Stimulated activated naive CD8-positive, alpha-beta T cell treated with anti-CD3 and anti-CD28 coated beads, Interleukin-15, Interleukin-2, amounts not matched to agents 100 ng/mL and 50 ng/mL, for 24 hours (primary cell): ENCODE measurements around the gene SHISA2.

ENCODE experiments used
- H3K27ac Mint-ChIP-seq: one replicate; pipeline ENCODE4 v1.8.0; 2021; ENCODE audit warnings: mild to moderate bottlenecking, mixed read lengths
- H3K27me3 Mint-ChIP-seq: one replicate; pipeline ENCODE4 v1.8.0; 2021; ENCODE audit warnings: mixed read lengths
- H3K36me3 Mint-ChIP-seq: one replicate; pipeline ENCODE4 v1.8.0; 2021; ENCODE audit warnings: low read depth, mixed read lengths
- H3K4me1 Mint-ChIP-seq: one replicate; pipeline ENCODE4 v1.8.0; 2021; ENCODE audit warnings: low read depth, mixed read lengths
- H3K4me3 Mint-ChIP-seq: one replicate; pipeline ENCODE4 v1.8.0; 2021; ENCODE audit warnings: mild to moderate bottlenecking, mixed read lengths
- H3K9me3 Mint-ChIP-seq: one replicate; pipeline ENCODE4 v1.8.0; 2021; ENCODE audit warnings: mixed read lengths

The SHISA2 gene

GRCh38 chr13:26034018-26034417 is 17.8 kb downstream of the SHISA2 start:
- Mint-ChIP-seq H3K36me3 (no peaks in the 10 kb centered on the region), H3K27ac (no peak overlapping the region), H3K27me3 (peaks cover 4% of the 10 kb centered on the region), H3K4me3 (no peak overlapping the region), H3K9me3 (no peaks in the 10 kb centered on the region), H3K4me1 (no peaks in the 10 kb centered on the region)

GRCh38 chr13:26030331-26030730 is 21.5 kb downstream of the SHISA2 start:
- H3K27ac Mint-ChIP-seq: no peak overlapping the region
- H3K4me3 Mint-ChIP-seq: no peak overlapping the region
- peaks cover 6% of the 10 kb centered on the region for H3K27me3 Mint-ChIP-seq
- no peaks in the 10 kb centered on the region for H3K9me3 Mint-ChIP-seq
- no peaks in the 10 kb centered on the region for H3K4me1 Mint-ChIP-seq
- no peaks in the 10 kb centered on the region for H3K36me3 Mint-ChIP-seq

- Mint-ChIP-seq H3K9me3 (no peaks in the 10 kb centered on the region), H3K4me1 (no peaks in the 10 kb centered on the region)
Measured at GRCh38 chr13:26029581-26030136, 22.2 kb downstream of the SHISA2 start.

GRCh38 chr13:26026211-26026610 is 25.6 kb downstream of the SHISA2 start:
- Mint-ChIP-seq H3K4me3 (no peak overlapping the region), H3K27ac (no peak overlapping the region), H3K9me3 (peaks cover 3% of the 10 kb centered on the region), H3K4me1 (no peaks in the 10 kb centered on the region), H3K36me3 (peaks cover 5% of the 10 kb centered on the region), H3K27me3 (peaks cover 4% of the 10 kb centered on the region)

More at GRCh38 chr13:26029581-26030136, 22.2 kb downstream of the SHISA2 start:
- H3K36me3 Mint-ChIP-seq: no peaks in the 10 kb centered on the region
- H3K27me3 Mint-ChIP-seq: peaks cover 8% of the 10 kb centered on the region
- H3K27ac Mint-ChIP-seq: no peak overlapping the region
- H3K4me3 Mint-ChIP-seq: no peak overlapping the region

GRCh38 chr13:26025771-26026170 is 26.0 kb downstream of the SHISA2 start:
- Mint-ChIP-seq H3K36me3 (peaks cover 7% of the 10 kb centered on the region), H3K27me3 (peaks cover 4% of the 10 kb centered on the region), H3K4me3 (no peak overlapping the region), H3K27ac (no peak overlapping the region), H3K4me1 (no peaks in the 10 kb centered on the region), H3K9me3 (peaks cover 7% of the 10 kb centered on the region)

GRCh38 chr13:26025196-26025595 is 26.6 kb downstream of the SHISA2 start:
- Mint-ChIP-seq H3K4me3 (no peak overlapping the region), H3K36me3 (peaks cover 13% of the 10 kb centered on the region), H3K4me1 (no peaks in the 10 kb centered on the region), H3K27ac (no peak overlapping the region), H3K9me3 (peaks cover 9% of the 10 kb centered on the region), H3K27me3 (peaks cover 4% of the 10 kb centered on the region)

- H3K4me3 Mint-ChIP-seq: no peak overlapping the region
- no peaks in the 10 kb centered on the region for H3K4me1 Mint-ChIP-seq
- peaks cover 9% of the 10 kb centered on the region for H3K9me3 Mint-ChIP-seq
- H3K36me3 Mint-ChIP-seq: peaks cover 19% of the 10 kb centered on the region
- H3K27me3 Mint-ChIP-seq: peaks cover 4% of the 10 kb centered on the region
- no peak overlapping the region for H3K27ac Mint-ChIP-seq
Measured at GRCh38 chr13:26024558-26024957, 27.3 kb downstream of the SHISA2 start.

DNA sequence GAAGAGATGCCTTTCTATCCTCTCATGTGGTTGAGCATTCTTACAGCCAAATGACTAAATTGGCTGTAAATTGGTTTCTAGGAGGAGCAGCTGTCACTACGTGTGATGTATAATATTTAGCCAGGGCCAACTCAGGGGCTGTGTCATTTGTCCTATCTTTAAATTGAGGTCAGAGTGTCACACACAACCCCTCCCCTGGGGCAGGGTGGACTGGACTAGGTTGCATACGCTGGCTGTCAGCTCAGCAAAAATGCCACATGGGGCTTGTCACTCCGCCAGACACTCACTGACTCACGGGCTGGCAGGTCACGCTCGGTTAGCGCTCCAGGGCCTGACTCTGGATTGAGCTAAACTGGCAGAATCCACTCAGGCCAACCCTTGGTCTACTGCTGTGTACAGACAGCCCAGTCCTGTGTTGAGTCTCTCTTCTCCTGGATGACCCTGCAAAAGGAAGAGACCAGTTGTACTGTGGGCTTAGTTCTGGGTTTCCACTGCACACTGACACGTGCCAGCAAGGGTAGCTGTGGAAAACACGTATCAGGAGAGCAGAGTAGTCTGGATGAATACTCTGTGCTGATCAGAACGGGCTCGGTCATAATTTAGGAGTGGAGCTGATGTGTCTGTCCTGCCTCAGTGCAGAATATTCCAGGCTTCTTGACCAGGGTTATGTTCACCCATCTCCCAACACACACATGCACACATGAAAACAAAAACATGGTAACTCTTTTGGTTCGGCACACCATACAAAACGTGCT is 29.1 kb downstream of the SHISA2 start:
- Mint-ChIP-seq H3K4me3 (no peak overlapping the region), H3K27me3 (peaks cover 4% of the 10 kb centered on the region)

DNA sequence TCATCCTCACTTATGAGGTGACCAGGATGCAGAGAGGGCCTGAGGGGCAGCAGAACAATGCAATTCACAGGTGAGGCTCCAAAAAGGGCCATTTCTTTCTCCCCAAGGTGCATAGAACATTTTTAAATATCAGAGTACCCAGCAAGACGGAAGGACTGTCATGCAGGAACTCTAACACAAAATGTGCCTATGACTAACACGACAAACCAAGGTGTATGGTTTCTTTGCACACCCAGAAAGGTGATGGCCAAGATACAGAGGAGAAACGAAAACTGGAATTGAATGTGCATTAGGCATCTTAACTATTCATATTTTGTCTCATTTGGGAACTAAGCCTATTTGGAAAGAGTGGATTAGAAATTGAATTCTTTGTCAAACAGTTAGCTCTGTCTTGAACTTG is 29.9 kb downstream of the SHISA2 start:
- peaks cover 12% of the 10 kb centered on the region for H3K4me1 Mint-ChIP-seq
- H3K9me3 Mint-ChIP-seq: peaks cover 9% of the 10 kb centered on the region
- peaks cover 4% of the 10 kb centered on the region for H3K27me3 Mint-ChIP-seq
- H3K4me3 Mint-ChIP-seq: no peak overlapping the region
- no peak overlapping the region for H3K27ac Mint-ChIP-seq
- peaks cover 22% of the 10 kb centered on the region for H3K36me3 Mint-ChIP-seq

More for the DNA sequence above, 29.1 kb downstream of the SHISA2 start:
- Mint-ChIP-seq H3K27ac (no peak overlapping the region), H3K4me1 (peaks cover 5% of the 10 kb centered on the region), H3K36me3 (peaks cover 22% of the 10 kb centered on the region), H3K9me3 (peaks cover 9% of the 10 kb centered on the region)

GRCh38 chr13:26021516-26021915 is 30.3 kb downstream of the SHISA2 start:
- peaks cover 9% of the 10 kb centered on the region for H3K9me3 Mint-ChIP-seq

DNA sequence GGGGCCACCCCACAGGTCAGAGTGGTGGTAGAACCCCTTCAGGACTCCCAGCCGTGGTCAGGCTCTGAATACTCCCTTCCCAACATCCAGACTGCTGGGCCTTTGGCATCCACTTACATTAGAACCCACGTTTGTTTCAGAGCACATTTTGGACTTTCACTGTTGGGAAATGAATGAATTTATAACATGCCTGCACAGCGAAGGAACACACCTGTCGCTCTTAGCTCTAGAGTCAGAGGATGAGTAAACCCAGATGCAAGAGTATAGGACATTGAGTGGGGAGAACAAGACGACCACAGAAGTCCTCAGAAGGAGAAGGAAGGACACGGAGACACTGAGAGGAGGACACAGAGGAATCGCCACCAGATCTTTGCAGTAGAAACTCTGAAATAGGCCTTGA is 30.9 kb downstream of the SHISA2 start:
- peaks cover 4% of the 10 kb centered on the region for H3K27me3 Mint-ChIP-seq

More at GRCh38 chr13:26021516-26021915, 30.3 kb downstream of the SHISA2 start:
- Mint-ChIP-seq H3K27me3 (peaks cover 4% of the 10 kb centered on the region), H3K36me3 (peaks cover 22% of the 10 kb centered on the region), H3K4me1 (peaks cover 15% of the 10 kb centered on the region), H3K4me3 (no peak overlapping the region), H3K27ac (no peak overlapping the region)

DNA sequence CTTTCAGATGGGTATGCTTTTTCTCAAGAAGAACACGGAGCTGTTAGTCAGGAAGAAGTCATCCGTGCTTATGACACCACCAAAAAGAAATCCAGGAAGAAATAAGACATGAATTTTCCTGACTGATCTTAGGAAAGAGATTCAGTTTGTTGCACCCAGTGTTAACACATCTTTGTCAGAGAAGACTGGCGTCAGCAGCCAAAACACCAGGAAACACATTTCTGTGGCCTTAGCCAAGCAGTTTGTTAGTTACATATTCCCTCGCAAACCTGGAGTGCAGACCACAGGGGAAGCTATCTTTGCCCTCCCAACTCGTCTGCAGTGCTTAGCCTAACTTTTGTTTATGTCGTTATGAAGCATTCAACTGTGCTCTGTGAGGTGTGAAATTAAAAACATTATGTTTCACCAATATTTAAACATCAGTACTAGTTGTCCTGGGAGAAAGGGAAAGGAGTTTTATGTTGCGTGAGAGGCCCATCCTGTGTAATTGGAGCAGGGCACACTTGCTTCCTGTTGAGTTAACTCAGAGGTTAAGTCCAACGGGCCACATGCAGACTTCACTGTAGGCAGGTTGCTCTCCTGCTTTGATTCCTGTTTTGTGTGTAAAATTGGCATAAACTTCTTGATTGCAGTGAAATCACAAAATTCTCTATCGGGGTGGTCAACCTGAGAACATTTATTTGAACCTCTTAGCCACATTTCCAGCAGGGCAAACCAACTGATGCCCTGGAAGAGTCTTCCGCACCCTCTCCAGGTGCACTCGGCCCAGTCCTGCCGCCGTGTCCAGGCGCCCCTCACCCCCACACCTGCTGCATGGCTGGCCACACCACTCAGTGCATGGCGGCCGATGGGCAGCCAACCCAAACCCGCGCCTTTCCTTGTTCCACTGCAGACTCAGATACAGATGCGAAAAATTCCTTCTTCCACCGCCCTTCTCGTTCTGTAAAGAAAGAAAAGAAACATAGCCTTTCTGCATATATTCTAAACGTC is 31.6 kb downstream of the SHISA2 start:
- H3K27me3 Mint-ChIP-seq: peaks cover 1% of the 10 kb centered on the region
- peaks cover 9% of the 10 kb centered on the region for H3K9me3 Mint-ChIP-seq
- no peak overlapping the region for H3K27ac Mint-ChIP-seq
- peaks cover 22% of the 10 kb centered on the region for H3K36me3 Mint-ChIP-seq
- no peak overlapping the region for H3K4me3 Mint-ChIP-seq
- peaks cover 15% of the 10 kb centered on the region for H3K4me1 Mint-ChIP-seq

More for the DNA sequence above, 30.9 kb downstream of the SHISA2 start:
- Mint-ChIP-seq H3K36me3 (peaks cover 22% of the 10 kb centered on the region), H3K4me3 (no peak overlapping the region), H3K4me1 (peaks cover 15% of the 10 kb centered on the region), H3K27ac (peak overlapping the region; percentile 17), H3K9me3 (peaks cover 9% of the 10 kb centered on the region)

DNA sequence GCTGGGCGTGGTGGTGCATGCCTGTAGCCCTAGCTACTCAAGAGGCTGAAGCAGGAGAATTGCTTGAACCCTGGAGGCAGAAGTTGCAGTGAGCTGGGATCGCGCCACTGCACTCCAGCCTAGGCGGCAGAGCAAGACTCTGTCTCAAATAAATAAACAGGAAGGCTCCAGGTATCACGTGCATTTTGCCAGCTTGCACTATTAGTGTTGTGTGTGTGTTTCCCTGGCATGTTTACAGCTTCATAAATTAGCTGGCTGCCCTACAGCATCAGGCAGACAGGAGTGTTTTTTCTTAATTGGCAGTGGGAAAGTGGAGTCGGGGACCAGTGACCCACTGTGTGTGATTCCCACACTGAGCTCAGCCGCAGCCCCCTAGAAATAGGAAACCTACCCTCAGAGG is 32.6 kb downstream of the SHISA2 start:
- Mint-ChIP-seq H3K27me3 (no peaks in the 10 kb centered on the region), H3K9me3 (peaks cover 9% of the 10 kb centered on the region), H3K4me1 (peaks cover 15% of the 10 kb centered on the region), H3K27ac (no peak overlapping the region), H3K36me3 (peaks cover 22% of the 10 kb centered on the region), H3K4me3 (no peak overlapping the region)

DNA sequence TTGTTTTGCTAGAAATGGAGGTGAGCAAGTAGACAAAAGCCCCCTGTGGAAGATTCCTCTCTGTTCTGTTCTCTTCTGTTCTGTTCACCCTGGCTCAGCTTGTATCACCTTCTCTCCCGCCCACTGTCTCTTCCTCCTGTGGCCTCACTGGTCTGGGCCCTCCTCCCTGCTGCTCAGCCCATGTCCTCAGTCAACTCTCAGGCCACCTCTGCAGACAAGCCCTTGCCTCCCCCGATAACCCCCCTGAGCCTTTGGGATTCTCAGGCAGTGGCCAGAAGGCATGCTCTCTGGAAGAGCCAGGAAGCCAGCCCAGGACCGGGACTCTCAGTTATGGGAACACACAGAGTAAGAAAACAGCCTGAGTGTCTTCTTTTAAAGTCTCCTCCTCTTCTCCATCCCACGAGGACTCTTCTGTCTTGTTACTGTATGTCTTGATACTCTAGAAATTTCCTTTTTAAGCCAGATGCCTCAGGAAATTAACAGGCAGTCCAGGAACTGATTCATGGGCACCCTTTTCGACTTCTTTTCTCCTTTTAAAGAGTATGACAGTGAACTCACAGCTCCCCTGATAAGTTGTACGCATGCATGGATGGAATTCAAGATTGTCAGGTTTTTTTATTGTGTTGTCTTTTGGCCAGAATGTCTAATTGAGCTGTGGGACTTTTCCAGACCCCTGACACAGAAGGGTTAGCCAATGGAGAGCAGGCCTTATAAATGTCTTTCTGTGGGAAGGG is 33.7 kb downstream of the SHISA2 start:
- peak overlapping the region; percentile 19 for H3K27ac Mint-ChIP-seq
- H3K4me3 Mint-ChIP-seq: no peak overlapping the region
- H3K4me1 Mint-ChIP-seq: peaks cover 15% of the 10 kb centered on the region
- peaks cover 22% of the 10 kb centered on the region for H3K36me3 Mint-ChIP-seq
- H3K27me3 Mint-ChIP-seq: no peaks in the 10 kb centered on the region
- peaks cover 9% of the 10 kb centered on the region for H3K9me3 Mint-ChIP-seq
